CD14-positive monocyte (primary cell): ENCODE measurements around the gene RASSF5. TPM values are rescaled to one million over a fixed set of nuclear protein-coding genes. Genes with fewer than 3 reads are reported as not detected.

Source experiments
- DNase-seq, 3 donors: peaks; one replicate each; pipeline ENCODE4 v3.0.0-alpha.2; 2011 to 2022
- H2AFZ ChIP-seq: 2 replicates; pipeline ENCODE4 v1.6.0; 2012; ENCODE audit warnings: mild to moderate bottlenecking, low read depth, low read length, inconsistent platforms; ENCODE audit not compliant: insufficient read depth, poor library complexity, severe bottlenecking
- H3K27ac ChIP-seq, 2 donors: 1 replicate in 1 of 2; 2 replicates in 1 of 2; pipeline ENCODE4 v1.5.1; 2012 to 2013; ENCODE audit warnings: low read length in 2 of 2, control low read depth in 1 of 2, inconsistent platforms in 1 of 2, low read depth in 1 of 2, mild to moderate bottlenecking in 1 of 2
- H3K27me3 ChIP-seq, 2 donors: one replicate each; pipeline versions ENCODE4 v1.6.0 to v1.6.1; 2011 to 2013; ENCODE audit warnings: low read length in 2 of 2; ENCODE audit not compliant: control insufficient read depth in 2 of 2, insufficient read depth in 2 of 2
- H3K36me3 ChIP-seq, 2 donors: replicated peaks in 1 of 2; 1 replicate in 1 of 2; 2 replicates in 1 of 2; pipeline versions ENCODE4 v1.5.1 to v1.6.1; 2012 to 2013; ENCODE audit warnings: low read length in 2 of 2, control low read depth in 1 of 2, inconsistent platforms in 1 of 2, mild to moderate bottlenecking in 1 of 2; ENCODE audit not compliant: insufficient read depth in 2 of 2, control insufficient read depth in 1 of 2
- H3K4me1 ChIP-seq, 2 donors: 1 replicate in 1 of 2; 2 replicates in 1 of 2; pipeline versions ENCODE4 v1.5.1 to v1.6.1; 2012 to 2013; ENCODE audit warnings: low read length in 2 of 2, control low read depth in 1 of 2, inconsistent platforms in 1 of 2, mild to moderate bottlenecking in 1 of 2, moderate library complexity in 1 of 2; ENCODE audit not compliant: insufficient read depth in 2 of 2, control insufficient read depth in 1 of 2
- H3K4me2 ChIP-seq: replicated peaks from 2 replicates; pipeline ENCODE3; 2012; ENCODE audit warnings: low read length, moderate library complexity, mild to moderate bottlenecking; ENCODE audit not compliant: poor library complexity, severe bottlenecking; ENCODE audit errors: extremely low read depth
- H3K4me3 ChIP-seq, 3 experiments: fragments of 200-600 bp in 1 of 3; sonication (generic) in 1 of 3; replicated peaks in 1 of 3; 1 replicate in 2 of 3; 2 replicates in 1 of 3; pipeline ENCODE4 v1.5.1; 2011 to 2013; ENCODE audit warnings: low read length in 3 of 3, mild to moderate bottlenecking in 3 of 3, control low read depth in 2 of 3, low read depth in 2 of 3, inconsistent platforms in 1 of 3, moderate library complexity in 1 of 3
- H3K79me2 ChIP-seq: 2 replicates; pipeline ENCODE4 v1.6.0; 2012; ENCODE audit warnings: mild to moderate bottlenecking, control low read depth, inconsistent platforms, low read length, moderate library complexity; ENCODE audit not compliant: insufficient read depth
- H3K9ac ChIP-seq: 2 replicates; pipeline ENCODE4 v1.6.0; 2017; ENCODE audit warnings: low read length, mild to moderate bottlenecking; ENCODE audit not compliant: insufficient read depth, poor library complexity, severe bottlenecking
- H3K9me3 ChIP-seq, 2 donors: replicated peaks in 1 of 2; 1 replicate in 1 of 2; 2 replicates in 1 of 2; pipeline versions ENCODE4 v1.5.1 to v1.6.1; 2012 to 2013; ENCODE audit warnings: low read length in 2 of 2, control low read depth in 1 of 2; ENCODE audit not compliant: control insufficient read depth in 1 of 2, insufficient read depth in 1 of 2
- H4K20me1 ChIP-seq: 2 replicates; pipeline ENCODE4 v1.6.0; 2012; ENCODE audit warnings: mild to moderate bottlenecking, low read length, control low read depth, moderate library complexity; ENCODE audit not compliant: insufficient read depth
- H3K27ac Mint-ChIP-seq, 7 donors: one replicate each; pipeline ENCODE4 v1.8.0; 2020; ENCODE audit warnings: mild to moderate bottlenecking in 7 of 7, mixed read lengths in 7 of 7, moderate library complexity in 6 of 7, inconsistent platforms in 2 of 7
- H3K27me3 Mint-ChIP-seq, 3 donors: one replicate each; pipeline ENCODE4 v1.8.0; 2021 to 2022; ENCODE audit warnings: low read depth in 3 of 3, mild to moderate bottlenecking in 3 of 3, mixed read lengths in 3 of 3, moderate library complexity in 3 of 3, inconsistent platforms in 1 of 3
- H3K36me3 Mint-ChIP-seq, 2 donors: one replicate each; pipeline ENCODE4 v1.8.0; 2020; ENCODE audit warnings: mixed read lengths in 2 of 2, inconsistent platforms in 1 of 2, mild to moderate bottlenecking in 1 of 2
- H3K4me1 Mint-ChIP-seq: one replicate; pipeline ENCODE4 v1.8.0; 2020; ENCODE audit warnings: mild to moderate bottlenecking, mixed read lengths
- H3K4me3 Mint-ChIP-seq, 2 donors: one replicate each; pipeline ENCODE4 v1.8.0; 2020; ENCODE audit warnings: mild to moderate bottlenecking in 2 of 2, mixed read lengths in 2 of 2, moderate library complexity in 1 of 2
- H3K9me3 Mint-ChIP-seq, 7 donors: one replicate each; pipeline ENCODE4 v1.8.0; 2020 to 2022; ENCODE audit warnings: mixed read lengths in 7 of 7, mild to moderate bottlenecking in 6 of 7, moderate library complexity in 6 of 7, inconsistent platforms in 2 of 7
- WGBS: methylation state at CpG from one replicate; pipeline ENCODE4 v1.1.5; 2013; ENCODE audit warnings: missing lambda C conversion rate; ENCODE audit not compliant: insufficient coverage; 5-methylcytosine and 5-hydroxymethylcytosine counted together
- intact Hi-C, 2 donors: fragments of 100-400 bp; cut with micrococcal nuclease; formaldehyde crosslinking; loops; one replicate each; pipeline versions ENCODE4 v1.15.0 to v1.15.1; 2023
- polyA minus RNA-seq: library from RNA; depleted of rRNA, polyadenylated mRNA; stranded (reverse); fragments of >200 nt; gene quantifications from 2 replicates; pipeline ENCODE4 v1.2.3, GENCODE V29; 2012
- polyA plus RNA-seq, 3 donors: library from polyadenylated mRNA; depleted of rRNA in 1 of 3; unstranded in 2 of 3; stranded (reverse) in 1 of 3; fragments of 300-500 nt in 2 of 3; fragments of >200 nt in 1 of 3; fragmentation: Illumina TruSeq in 2 of 3; gene quantifications; 1 replicate in 2 of 3; 2 replicates in 1 of 3; pipeline ENCODE4 v1.2.3, GENCODE V29; 2012 to 2021
- total RNA-seq, 12 experiments: library from RNA in 1 of 12; stranded (reverse) in 1 of 12; fragments of 120-200 nt in 1 of 12; gene quantifications; one replicate each; pipeline ENCODE4 v1.2.4 and lab custom pipeline; 2013 to 2026; ENCODE audit warnings: mixed read lengths in 6 of 12, inconsistent platforms in 1 of 12
- TF ChIP-seq, protein P1 (sequence below): fragments of 200-600 bp; IDR thresholded peaks from one replicate; pipeline ENCODE4 v1.8.0; 2022; ENCODE audit warnings: antibody characterized with exemption, mild to moderate bottlenecking

Gene RASSF5, protein sequence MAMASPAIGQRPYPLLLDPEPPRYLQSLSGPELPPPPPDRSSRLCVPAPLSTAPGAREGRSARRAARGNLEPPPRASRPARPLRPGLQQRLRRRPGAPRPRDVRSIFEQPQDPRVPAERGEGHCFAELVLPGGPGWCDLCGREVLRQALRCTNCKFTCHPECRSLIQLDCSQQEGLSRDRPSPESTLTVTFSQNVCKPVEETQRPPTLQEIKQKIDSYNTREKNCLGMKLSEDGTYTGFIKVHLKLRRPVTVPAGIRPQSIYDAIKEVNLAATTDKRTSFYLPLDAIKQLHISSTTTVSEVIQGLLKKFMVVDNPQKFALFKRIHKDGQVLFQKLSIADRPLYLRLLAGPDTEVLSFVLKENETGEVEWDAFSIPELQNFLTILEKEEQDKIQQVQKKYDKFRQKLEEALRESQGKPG
- 74.9 TPM for total RNA-seq (2013)
- polyA plus RNA-seq (100 to 1,000 TPM in 2 of 3 donors, 10 to 100 TPM in 1; 81.6 to 129 (median 127) TPM), polyA minus RNA-seq (94.3 and 107 TPM in 2 replicates), total RNA-seq (lab: John Stamatoyannopoulos, UW) (130 to 714 (median 653) reads per million in 11 experiments)

DNA sequence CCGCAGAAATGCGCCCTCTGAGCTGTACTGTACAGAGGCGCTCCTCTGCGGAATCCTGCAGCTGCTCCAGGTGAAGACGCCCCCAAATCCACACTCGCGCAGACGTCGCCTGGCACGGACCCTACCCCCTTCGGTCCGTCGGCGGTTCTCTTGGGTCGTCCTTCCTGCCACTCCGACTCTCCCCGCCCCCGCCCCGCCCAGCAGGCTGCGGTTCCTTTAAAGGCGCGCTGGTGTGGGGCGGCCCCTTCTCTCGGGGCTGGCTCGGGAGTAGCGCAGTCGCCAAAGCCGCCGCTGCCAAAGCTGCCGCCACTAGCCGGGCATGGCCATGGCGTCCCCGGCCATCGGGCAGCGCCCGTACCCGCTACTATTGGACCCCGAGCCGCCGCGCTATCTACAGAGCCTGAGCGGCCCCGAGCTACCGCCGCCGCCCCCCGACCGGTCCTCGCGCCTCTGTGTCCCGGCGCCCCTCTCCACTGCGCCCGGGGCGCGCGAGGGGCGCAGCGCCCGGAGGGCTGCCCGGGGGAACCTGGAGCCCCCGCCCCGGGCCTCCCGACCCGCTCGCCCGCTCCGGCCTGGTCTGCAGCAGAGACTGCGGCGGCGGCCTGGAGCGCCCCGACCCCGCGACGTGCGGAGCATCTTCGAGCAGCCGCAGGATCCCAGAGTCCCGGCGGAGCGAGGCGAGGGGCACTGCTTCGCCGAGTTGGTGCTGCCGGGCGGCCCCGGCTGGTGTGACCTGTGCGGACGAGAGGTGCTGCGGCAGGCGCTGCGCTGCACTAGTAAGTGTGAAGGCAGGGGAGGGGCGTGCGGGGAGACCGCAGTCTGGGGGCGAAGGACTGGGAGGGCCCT, at the start of gene RASSF5:
RASSF5 (plus strand) TSS at position 248 of the 846 bp plus-strand sequence; CDS start at position 320, 72 bp downstream.
- Mint-ChIP-seq H3K4me3 (peak within 1 kb of the TSS; percentile 78 to 91), H3K27ac (peak within 1 kb of the TSS in 6 of 7 donors; percentile 42 to 85 (median 72)), H3K27me3 (peaks cover 47 to 74% (median 56%) of the 10 kb centered on the region in 3 donors), H3K36me3 (peaks cover 7 to 13% of the 10 kb centered on the region in 2 donors), H3K9me3 (peaks cover 0 to 8% (median 5%) of the 10 kb centered on the region in 7 donors), H3K4me1 (peaks cover 59% of the 10 kb centered on the region)
- H4K20me1 ChIP-seq, result no peaks in the 10 kb centered on the region
- intact Hi-C loops, result no loop called here
- DNase-seq, result peak; percentile 60 to 79 (median 77)
- peak within 1 kb of the TSS; percentile 42 to 75 (median 57) for H3K4me3 ChIP-seq
- TF ChIP-seq, protein P1, sequence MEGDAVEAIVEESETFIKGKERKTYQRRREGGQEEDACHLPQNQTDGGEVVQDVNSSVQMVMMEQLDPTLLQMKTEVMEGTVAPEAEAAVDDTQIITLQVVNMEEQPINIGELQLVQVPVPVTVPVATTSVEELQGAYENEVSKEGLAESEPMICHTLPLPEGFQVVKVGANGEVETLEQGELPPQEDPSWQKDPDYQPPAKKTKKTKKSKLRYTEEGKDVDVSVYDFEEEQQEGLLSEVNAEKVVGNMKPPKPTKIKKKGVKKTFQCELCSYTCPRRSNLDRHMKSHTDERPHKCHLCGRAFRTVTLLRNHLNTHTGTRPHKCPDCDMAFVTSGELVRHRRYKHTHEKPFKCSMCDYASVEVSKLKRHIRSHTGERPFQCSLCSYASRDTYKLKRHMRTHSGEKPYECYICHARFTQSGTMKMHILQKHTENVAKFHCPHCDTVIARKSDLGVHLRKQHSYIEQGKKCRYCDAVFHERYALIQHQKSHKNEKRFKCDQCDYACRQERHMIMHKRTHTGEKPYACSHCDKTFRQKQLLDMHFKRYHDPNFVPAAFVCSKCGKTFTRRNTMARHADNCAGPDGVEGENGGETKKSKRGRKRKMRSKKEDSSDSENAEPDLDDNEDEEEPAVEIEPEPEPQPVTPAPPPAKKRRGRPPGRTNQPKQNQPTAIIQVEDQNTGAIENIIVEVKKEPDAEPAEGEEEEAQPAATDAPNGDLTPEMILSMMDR, result no peak
- peak within 1 kb of the TSS; percentile 55 for H3K9ac ChIP-seq
- H3K36me3 ChIP-seq, result no peaks in the 10 kb centered on the region
- H3K27me3 ChIP-seq, result peaks cover 32 to 54% of the 10 kb centered on the region in 2 donors
- peaks cover 37 to 64% of the 10 kb centered on the region in 2 donors for H3K4me1 ChIP-seq
- H3K79me2 ChIP-seq, result no peaks in the 10 kb centered on the region
- peak within 1 kb of the TSS; percentile 68 for H2AFZ ChIP-seq
- 1% methylated on average over 95 of the region's 97 CpGs for WGBS
- no peaks in the 10 kb centered on the region for H3K9me3 ChIP-seq
- H3K27ac ChIP-seq, result no peak within 1 kb of the TSS
- peak within 1 kb of the TSS; percentile 81 for H3K4me2 ChIP-seq

GRCh38 chr1:206459703-206460102, 47.6 kb upstream of the RASSF5 start:
- no peak overlapping the region for H2AFZ ChIP-seq
- H3K4me3 ChIP-seq, result no peak overlapping the region
- Mint-ChIP-seq H3K27me3 (no peaks in the 10 kb centered on the region), H3K9me3 (peaks cover 0 to 2% (median 0%) of the 10 kb centered on the region in 7 donors), H3K4me3 (no peak overlapping the region), H3K36me3 (peaks cover 72 to 74% of the 10 kb centered on the region in 2 donors), H3K4me1 (peaks cover 45% of the 10 kb centered on the region), H3K27ac (peak overlapping the region in 1 of 7 donors; percentile 18)
- H4K20me1 ChIP-seq, result peaks cover 4% of the 10 kb centered on the region
- peaks cover 31 to 33% of the 10 kb centered on the region in 2 donors for H3K4me1 ChIP-seq
- H3K36me3 ChIP-seq, result peaks cover 48 to 76% of the 10 kb centered on the region in 2 donors
- H3K79me2 ChIP-seq, result no peaks in the 10 kb centered on the region
- no peak overlapping the region for H3K27ac ChIP-seq
- H3K9me3 ChIP-seq, result no peaks in the 10 kb centered on the region
- TF ChIP-seq, protein P1, result no peak
- intact Hi-C loops, result no loop called here
- no peak for DNase-seq
- no peak overlapping the region for H3K4me2 ChIP-seq
- no peak overlapping the region for H3K9ac ChIP-seq
- WGBS, result 100% methylated on average over 1 of the region's 4 CpGs
- H3K27me3 ChIP-seq, result no peaks in the 10 kb centered on the region
